Fibroblast of skin of scalp (primary cell): ENCODE data around the gene PDE6B.
A peak's percentile ranks its signal among the peaks of the same experiment; 100 is the strongest.

Experiments used
- DNase-seq: peaks from one replicate; pipeline ENCODE4 v3.0.0-alpha.2; 2013

Gene PDE6B

GRCh38 chr4:673349-674091, 48.1 kb downstream of the PDE6B start:
- no peak for DNase-seq

- peak; percentile 96 for DNase-seq
Measured at GRCh38 chr4:674172-675035, 49.0 kb downstream of the PDE6B start, which contains the start of the genes ATP5ME and MYL5. ATP5ME (minus strand) TSS chr4:674276; CDS start chr4:674247, 29 bp downstream. MYL5 (plus strand) TSS chr4:674542; CDS start chr4:678027, 3,485 bp downstream.

- no peak for DNase-seq
Measured at GRCh38 chr4:675036-675882, 49.9 kb downstream of the PDE6B start.

DNA sequence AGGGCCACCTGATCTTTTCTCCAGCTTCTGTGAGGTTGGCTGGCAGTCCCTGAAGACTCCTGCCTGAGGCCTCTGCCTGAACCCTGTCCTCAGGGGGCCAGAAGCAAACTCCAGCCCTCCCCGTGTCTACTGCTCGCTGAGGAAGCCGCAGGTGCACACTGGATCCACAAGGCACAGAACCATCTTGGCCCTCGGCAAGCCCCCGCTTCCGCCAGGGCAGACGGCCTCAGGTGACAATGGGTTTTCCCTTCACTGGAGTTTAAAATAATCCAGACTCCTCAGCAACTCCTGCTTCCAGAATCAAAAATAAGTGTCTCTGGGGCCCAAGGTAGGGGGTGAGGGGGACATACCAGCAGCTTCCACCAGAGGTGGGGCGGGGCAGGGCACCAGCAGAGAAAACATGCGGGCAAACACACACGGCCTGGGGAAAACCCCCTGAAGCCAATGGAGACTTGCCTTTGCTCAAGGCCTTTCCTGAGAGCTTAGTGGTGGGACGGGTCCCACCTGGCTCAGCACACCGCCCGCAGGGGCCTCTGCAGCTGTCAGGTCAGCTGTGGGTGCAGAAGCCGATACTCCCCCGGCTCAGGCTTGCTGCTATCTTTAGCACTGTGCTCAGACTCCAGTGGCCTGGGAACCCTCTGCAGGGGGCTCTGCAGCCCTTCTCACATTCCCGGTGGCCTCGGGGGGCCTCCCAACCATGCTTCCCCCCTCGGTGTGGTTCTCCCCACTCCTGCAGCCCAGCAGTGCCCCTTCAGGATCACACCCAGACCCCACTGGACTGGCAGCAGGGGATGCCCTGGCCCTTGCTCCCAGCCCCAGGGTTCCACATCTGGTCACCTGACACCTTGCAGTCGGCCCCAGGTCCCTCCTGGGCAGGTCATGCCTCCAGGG, 50.9 kb downstream of the PDE6B start:
- no peak for DNase-seq

DNA sequence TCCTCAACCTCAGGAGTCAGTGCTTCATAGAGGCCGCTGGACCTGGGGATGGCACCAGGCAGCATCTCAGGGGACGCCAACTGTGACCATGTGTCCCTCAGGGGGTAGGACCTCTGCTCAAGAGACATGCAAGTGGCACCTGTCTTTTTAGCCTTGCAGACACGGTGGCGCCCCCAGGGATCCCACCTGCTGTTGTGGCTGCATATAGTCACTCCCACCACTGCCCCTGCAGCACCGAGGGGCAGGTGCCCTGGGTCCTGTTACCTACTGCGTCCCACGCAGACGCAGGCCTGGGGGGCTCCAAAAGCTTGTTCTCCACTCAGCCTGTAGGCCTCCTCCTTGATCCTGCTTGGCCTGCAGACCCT, 51.5 kb downstream of the PDE6B start:
- no peak for DNase-seq

GRCh38 chr4:677431-678293, 52.3 kb downstream of the PDE6B start:
- no peak for DNase-seq

GRCh38 chr4:678331-679103, 53.1 kb downstream of the PDE6B start:
- DNase-seq: no peak

GRCh38 chr4:679104-679481, 53.7 kb downstream of the PDE6B start:
- no peak for DNase-seq

DNA sequence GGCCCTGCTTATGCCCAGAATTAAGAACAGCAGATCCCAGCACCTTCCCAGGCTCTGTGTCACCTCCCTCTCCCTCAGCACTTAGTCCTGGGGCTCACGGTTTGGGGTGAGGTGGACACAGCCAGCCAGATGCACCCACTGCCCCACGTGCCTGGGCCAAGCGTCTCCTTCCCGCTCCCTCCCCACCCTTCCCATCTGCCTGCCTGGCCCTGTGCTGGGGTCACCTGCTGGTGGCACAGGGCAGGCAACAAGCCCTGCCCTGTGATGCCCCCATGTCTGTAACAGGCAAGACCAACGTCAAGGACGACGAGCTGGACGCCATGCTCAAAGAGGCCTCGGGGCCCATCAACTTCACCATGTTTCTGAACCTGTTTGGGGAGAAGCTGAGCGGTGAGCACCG, 54.3 kb downstream of the PDE6B start:
- DNase-seq: no peak

DNA sequence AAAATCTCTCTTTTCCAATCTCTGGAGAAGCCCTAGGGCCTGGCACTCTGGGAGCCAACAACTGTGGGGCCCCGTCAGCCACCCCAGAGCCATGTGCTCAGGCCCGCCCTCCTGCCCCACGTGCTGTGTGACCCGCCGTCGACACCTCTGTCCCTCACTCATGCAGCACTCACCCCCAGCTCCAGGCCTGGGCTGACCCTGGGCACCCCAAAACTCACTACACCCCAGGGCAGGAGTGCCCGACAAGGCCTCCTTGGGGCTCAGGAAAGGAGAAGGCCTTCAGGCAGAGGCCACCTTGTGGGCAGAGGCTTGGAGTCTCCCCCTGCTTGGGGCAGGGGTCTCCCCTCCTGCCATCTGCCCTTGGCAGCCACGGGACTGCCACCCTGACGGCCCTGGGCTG, 54.7 kb downstream of the PDE6B start:
- no peak for DNase-seq

GRCh38 chr4:680551-680927, 55.2 kb downstream of the PDE6B start:
- no peak for DNase-seq

DNA sequence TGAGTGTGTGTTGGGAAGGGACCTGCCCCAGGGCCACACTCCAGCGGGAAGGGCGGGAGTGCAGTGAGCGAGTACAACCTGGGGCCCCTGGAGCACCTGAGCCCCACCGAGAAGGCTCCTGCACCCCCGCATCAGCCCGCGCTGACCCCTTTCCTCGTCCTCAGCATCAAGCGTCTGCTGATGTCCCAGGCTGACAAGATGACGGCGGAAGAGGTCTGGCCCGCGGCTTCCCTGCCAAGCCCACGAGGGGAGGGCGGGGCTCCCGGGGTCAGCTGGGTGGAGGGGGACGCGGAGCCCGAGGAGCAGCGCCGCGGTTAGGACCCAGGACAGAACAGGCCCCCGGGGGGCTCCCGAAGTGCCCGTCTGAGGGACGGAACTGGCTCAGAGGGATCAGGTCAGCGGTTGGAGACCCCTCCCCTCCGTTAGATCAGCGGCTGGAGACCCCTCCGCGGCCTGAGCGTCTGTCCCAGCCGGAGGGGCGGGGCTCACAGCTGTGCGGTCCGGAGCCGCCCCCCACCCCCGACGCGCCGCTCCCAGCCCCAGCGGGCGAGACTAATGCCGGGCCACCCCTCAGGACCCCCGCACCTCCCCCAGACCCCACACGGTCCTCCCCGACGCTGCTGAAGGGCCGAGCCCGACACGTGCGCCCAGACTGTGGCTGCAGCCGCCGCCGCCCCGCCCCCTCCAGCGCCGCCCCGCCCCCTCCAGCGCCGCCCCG, 55.7 kb downstream of the PDE6B start:
- DNase-seq: peak; percentile 42

DNA sequence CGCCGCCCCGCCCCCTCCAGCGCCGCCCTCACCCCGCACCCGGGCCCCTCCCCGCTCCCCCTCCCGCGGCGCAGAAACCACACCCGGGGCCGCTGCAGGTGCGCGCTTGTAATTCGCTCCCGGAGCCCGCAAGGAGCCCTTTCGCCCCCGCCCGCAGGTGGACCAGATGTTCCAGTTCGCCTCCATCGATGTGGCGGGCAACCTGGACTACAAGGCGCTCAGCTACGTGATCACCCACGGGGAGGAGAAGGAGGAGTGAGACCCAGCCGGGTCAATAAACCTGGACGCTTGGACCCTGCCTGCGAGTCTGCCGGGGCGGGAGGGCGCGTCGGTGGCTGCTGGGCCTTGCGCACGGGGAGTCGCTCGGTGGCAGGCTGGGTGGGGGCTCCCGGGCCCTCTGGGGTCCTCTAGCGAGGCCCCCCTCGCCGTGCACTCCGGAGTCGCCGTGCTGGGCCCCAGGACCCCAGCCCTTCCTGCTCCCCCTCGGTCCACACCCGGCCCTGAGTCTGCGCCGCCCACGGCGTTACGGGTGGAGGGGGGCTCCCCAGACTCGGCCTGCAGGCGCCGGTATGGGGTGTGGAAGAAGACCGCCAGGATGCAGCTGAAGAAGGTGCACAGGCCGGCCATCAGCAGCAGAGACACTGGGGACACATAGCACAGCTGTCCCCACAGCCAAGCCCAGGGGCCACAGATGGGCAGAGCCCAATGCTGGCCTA, 56.5 kb downstream of the PDE6B start:
- DNase-seq: no peak

DNA sequence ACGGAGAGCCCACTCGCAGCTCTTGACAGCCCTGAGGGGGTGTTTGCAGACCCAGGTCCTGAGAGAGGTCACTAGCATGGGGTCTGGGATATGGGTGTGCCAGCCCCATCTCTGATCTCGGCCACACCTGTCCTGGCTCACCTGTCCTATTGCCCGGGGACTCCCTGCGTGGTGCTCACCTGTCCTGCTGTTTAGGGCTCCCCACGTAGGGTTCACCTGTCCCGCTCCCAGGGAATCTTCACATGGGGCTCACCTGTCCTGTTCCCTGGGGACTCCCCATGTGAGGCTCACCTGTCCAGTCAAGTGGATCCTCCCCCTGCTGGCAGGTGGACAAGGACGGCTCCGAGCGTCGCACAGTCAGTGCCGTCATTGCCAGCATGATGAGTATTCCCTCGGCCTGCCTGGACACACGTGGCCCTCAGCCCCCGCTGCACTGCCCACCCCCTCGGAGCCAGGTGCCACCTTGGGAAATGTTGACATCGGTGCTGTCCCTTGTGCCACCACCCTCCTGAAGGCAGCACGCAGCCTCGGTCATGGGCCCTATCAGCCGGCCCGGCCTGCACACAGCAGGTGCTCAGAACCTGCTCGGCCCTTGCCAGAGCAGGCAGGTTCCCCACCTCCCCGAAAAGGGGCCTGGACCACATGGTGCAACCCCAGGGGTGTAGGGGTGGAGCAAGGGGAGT, 57.3 kb downstream of the PDE6B start:
- DNase-seq: no peak

- no peak for DNase-seq
Measured at GRCh38 chr4:683247-683897, 58.0 kb downstream of the PDE6B start.

GRCh38 chr4:683982-684622, 58.7 kb downstream of the PDE6B start:
- DNase-seq: peak; percentile 57
